NCI-H524 (cell line): ENCODE results near the gene PIK3AP1.
"Not testable (repeated sequence)": the region's sequence is repeated elsewhere in the genome, so short reads cannot be mapped to it uniquely, and the experiment has no call there.

Source experiments
- DNase-seq, 2 experiments: peaks; one replicate each; lab custom pipeline; 2025; lab: John Stamatoyannopoulos, UW

The PIK3AP1 gene

GRCh38 chr10:96577069-96577468 lies 143.2 kb downstream of the PIK3AP1 start:
- DNase-seq: no peak

- no peak for DNase-seq
Measured at GRCh38 chr10:96576277-96576980, 143.9 kb downstream of the PIK3AP1 start.

- not testable (repeated sequence) for DNase-seq
Measured at GRCh38 chr10:96574564-96574963, 145.8 kb downstream of the PIK3AP1 start.

GRCh38 chr10:96573036-96573435 lies 147.3 kb downstream of the PIK3AP1 start:
- no peak for DNase-seq

DNA sequence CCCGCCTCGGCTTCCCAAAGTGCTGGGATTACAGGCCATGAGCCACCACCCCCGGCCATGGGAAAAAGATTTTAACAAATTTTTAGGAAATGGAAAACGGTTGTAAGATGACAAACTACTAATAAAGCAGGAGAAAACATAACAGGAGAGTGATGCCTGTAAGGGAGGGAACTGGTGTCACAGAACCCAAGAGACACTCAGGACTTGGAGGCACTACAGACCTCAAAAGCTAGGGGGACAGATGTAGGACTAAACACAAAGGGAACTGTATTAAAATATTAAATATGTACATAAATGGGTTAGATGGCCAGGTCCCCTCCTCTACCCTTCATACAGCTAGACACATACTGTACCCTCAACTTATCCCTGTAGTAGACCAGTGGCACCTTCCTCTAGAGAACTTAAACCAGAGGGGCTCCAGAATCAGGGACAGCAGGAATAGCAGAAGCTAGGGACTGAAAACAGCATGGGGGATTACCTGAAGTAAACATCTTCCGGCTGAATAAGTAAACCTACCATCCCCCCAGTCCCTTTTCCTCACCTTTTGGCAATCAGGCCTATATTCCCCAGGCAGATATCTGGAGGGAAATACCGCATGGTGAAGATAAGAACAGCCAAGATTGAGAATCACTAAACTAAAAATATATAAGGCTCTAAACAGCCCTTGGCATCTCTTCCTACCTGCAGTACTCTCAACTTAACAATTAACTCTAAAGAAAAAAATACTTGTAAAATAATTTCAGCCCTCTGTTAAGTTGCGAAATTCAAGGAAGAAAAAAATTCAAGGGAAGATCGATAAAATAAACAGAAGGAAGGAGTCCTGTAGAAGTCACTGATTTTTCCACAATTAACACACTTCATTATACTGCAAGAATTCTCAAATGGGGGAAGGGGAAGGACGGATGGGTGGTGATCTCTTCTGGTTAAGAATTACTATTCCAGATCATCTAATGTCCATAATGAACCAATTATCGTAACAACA lies 149.0 kb downstream of the PIK3AP1 start:
- DNase-seq: no peak

DNA sequence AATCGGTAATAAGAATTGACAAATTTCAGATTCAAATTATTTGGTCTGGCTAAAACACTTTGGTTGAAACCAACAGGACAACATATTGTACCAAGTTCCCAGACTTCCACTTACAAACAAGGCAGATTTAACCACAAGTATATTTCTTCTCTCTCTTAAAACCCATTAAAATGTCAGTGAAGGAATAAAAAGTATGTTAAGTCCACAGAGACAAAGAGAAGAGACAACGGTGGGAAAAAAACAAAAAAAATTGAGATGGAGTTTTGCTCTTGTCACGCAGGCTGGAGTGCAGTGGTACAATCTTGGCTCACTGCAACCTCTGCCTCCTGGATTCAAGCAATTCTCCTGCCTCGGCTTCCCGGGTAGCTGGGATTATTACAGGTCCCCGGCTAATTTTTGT lies 149.8 kb downstream of the PIK3AP1 start:
- no peak for DNase-seq

DNA sequence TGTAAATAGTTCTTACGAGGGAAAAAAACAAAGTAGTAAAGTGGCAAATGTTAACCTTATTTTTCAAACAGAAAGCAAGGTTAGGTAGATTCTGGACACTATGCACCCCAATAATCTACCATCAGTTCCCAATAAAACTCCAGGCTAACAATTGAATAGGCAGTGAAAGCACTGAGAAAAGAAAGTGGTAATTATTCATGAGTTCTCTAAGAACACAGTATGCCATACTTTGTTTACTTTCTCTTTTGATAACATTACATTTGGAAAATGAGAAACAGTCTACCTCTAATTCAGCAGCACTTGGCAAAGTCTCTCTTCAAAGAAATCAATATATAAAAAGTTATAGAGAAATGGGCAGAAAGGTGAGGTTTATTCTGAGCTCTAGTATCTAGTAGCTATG lies 151.9 kb downstream of the PIK3AP1 start:
- no peak for DNase-seq

GRCh38 chr10:96565774-96566173 lies 154.5 kb downstream of the PIK3AP1 start:
- DNase-seq: no peak

DNA sequence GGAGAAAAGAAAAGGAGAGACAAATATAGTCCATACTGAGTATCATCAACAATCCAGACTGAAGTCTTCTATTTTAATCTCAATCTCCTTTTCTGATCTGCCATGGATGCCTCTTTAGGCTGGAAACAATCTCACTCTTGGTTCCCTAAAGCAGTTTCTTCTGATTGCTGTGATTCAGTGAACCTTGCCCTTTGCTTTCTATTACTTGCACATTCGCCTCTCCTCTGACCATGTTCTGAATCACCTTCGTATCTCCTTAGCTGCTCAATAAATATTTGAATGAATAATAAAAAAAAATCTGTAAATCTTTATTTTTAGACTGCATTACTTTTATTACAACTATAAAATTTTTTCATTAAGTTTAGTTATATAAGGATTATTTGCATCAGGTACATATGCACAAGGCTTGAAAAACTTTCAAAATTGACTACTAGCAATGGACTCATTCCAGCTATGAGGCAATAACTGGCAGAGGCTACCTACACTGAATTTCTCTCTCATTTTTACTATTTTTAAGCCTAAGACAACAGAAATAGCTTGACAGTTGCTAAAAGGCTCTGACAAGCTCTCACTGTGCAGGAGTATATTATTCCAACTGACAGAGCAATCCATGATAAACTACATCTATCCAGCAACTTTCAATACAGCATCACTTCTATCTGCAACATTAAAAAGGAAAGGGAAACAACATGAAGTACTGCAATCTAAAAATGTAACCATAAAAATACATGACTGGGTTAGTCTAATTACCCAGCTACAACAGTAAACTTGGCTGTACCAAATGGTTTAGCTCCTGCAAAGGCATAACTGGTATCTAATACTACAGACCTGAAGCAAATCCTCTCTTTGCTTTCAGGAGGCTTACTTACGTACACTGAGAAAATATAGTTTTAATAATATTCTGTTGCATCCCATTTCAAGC lies 159.1 kb downstream of the PIK3AP1 start:
- no peak for DNase-seq

GRCh38 chr10:96560489-96560888 lies 159.8 kb downstream of the PIK3AP1 start:
- DNase-seq: no peak

- DNase-seq: peak in 1 of 2 experiments; percentile 1
Measured at GRCh38 chr10:96556003-96556402, 164.3 kb downstream of the PIK3AP1 start.

DNA sequence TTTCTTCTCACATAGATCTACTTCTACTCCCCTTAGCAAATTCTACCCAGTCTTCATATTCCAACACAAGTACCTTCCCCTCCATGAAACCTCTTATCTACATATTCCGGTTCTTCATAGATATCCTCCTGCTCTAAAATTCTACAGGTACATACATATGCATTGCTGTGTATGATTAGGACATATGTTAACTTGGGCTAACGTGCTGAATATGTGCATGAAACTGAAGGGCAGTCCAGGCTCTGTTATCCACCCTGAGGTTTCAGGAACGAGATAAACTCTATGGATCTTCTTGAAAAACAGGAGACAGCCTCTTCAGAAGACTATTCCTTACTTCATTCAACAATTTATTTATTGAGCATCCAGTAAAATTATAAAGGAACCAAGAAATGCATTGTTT lies 165.0 kb downstream of the PIK3AP1 start:
- no peak for DNase-seq

DNA sequence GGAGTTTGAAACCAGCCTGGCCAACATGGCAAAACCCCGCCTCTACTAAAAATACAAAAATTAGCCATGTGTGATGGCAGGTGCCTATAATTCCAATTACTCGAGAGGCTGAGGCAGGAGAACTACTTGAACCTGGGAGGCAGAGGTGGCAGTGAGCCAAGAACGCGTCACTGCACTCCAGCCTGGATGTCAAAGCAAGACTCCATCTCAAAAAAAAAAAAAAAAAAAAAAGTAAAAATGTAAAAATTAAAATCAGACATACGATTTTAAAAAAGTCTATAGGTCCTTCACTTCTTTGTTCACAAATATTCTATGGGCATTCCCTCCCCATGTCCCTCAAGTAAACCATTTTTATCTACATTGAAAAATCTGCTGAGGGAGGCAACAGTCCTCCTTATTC lies 171.7 kb downstream of the PIK3AP1 start:
- peak; percentile 0 for DNase-seq

DNA sequence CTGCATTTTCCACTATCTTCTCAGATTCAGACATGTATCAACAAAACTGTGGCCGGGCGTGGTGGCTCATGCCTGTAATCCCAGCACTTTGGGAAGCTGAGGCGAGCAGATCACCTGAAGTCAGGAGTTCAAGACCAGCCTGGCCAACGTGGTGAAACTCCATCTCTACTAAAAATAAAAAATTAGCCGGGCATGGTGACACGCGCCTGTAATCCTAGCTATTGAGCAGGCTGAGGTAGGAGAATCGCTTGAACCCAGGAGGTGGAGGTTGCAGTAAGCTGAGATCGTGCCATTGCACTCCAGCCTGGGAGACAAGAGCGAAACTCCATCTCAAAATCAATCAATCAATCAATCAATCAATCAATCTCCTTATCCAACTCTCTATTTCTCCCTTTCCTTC lies 174.8 kb downstream of the PIK3AP1 start:
- not testable (repeated sequence) for DNase-seq
